Esophagus muscularis mucosa (tissue), 3 donors: ENCODE results near the gene ATP5F1A.

Source experiments
- POLR2A ChIP-seq: fragments of 450-650 bp; IDR thresholded peaks from one replicate; pipeline ENCODE4 v1.6.1; 2017; ENCODE audit warnings: antibody characterized with exemption, moderate library complexity, mild to moderate bottlenecking, low read depth
- TF ChIP-seq, protein P1 (sequence below), 3 experiments: fragments of 200-600 bp in 2 of 3; fragments of 450-650 bp in 1 of 3; sonication (generic) in 2 of 3; IDR thresholded peaks; one replicate each; pipeline ENCODE4 v1.5.1; 2017 to 2019; ENCODE audit warnings: antibody characterized with exemption in 3 of 3, mild to moderate bottlenecking in 2 of 3, moderate library complexity in 1 of 3

DNA sequence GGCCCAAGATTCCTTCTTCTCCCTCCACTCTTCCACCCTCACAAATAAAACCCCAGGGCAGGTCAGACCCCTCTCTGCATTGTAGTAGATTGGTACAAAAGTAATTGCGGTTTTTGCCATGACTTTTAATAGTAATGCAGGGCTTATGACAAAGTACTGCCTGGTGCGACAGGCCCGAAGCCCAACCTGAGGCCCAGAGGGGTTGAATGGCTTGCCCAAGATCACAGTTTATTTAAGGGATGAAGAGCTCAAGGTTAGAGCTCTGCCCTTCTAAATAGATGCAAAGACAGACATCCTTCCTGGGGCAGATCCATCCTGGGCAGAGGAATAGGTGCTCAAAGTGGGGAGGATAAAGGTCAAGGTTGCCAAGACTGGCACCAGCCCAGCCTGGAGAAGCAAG is 25.1 kb downstream of the ATP5F1A start:
- TF ChIP-seq, protein P1, sequence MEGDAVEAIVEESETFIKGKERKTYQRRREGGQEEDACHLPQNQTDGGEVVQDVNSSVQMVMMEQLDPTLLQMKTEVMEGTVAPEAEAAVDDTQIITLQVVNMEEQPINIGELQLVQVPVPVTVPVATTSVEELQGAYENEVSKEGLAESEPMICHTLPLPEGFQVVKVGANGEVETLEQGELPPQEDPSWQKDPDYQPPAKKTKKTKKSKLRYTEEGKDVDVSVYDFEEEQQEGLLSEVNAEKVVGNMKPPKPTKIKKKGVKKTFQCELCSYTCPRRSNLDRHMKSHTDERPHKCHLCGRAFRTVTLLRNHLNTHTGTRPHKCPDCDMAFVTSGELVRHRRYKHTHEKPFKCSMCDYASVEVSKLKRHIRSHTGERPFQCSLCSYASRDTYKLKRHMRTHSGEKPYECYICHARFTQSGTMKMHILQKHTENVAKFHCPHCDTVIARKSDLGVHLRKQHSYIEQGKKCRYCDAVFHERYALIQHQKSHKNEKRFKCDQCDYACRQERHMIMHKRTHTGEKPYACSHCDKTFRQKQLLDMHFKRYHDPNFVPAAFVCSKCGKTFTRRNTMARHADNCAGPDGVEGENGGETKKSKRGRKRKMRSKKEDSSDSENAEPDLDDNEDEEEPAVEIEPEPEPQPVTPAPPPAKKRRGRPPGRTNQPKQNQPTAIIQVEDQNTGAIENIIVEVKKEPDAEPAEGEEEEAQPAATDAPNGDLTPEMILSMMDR (IDR thresholded peaks at IDR 0.05): no peak
- TF ChIP-seq POLR2A: no peak
